HepG2 (cell line): ENCODE measurements around the gene DHX58. TPM values are rescaled to one million over a fixed set of nuclear protein-coding genes. Genes with fewer than 3 reads are reported as not detected.

Experiments used
- ATAC-seq: fragments of 200-7000 bp; cut with Tn5 transposase; 3 replicates; pipeline ENCODE4 v1.9.1; 2020; ENCODE audit warnings: mild to moderate bottlenecking, moderate library complexity
- BruUV-seq: library from RNA; stranded (reverse); fragments of 400-500 nt; replicated peaks from 2 replicates; lab custom pipeline; 2021; lab: Mats Ljungman, UMichigan
- CTCF ChIA-PET: fragments of 300-600 bp; formaldehyde crosslinking; extraction: SDS; loops from one replicate; lab custom pipeline; 2021; ENCODE audit warnings: low total read pairs, inconsistent platforms, low intra/inter-chr PET ratio; lab: Yijun Ruan, JAX
- POLR2A ChIA-PET: fragments of 350-600 bp; sonication (Branson Sonifier 250); formaldehyde crosslinking; loops from one replicate; lab custom pipeline; 2020; ENCODE audit warnings: antibody characterized with exemption, inconsistent platforms; lab: Yijun Ruan, JAX
- DNase-seq: peaks from one replicate; pipeline ENCODE4 v3.0.0-alpha.2; 2015; ENCODE audit warnings: low spot score
- FAIRE-seq: peaks from 3 replicates; lab custom pipeline; 2011; peaks lifted over from hg19 to GRCh38; lab: Jason Lieb, UNC
- H2AFZ ChIP-seq: one replicate; pipeline ENCODE4 v1.6.1; 2011; ENCODE audit warnings: low read length, inconsistent platforms
- H3K27ac ChIP-seq: fragments of 300-600 bp; 3 replicates; pipeline ENCODE4 v1.8.0; 2011; ENCODE audit warnings: mixed run types, mild to moderate bottlenecking, mixed read lengths, low read length, inconsistent platforms; ENCODE audit not compliant: insufficient read depth; ENCODE audit errors: extremely low read length
- H3K27me3 ChIP-seq, 2 experiments: fragments of 200-600 bp in 1 of 2; 2 replicates in 1 of 2; 3 replicates in 1 of 2; pipeline versions ENCODE4 v1.6.0 to v1.8.0; 2011; ENCODE audit warnings: low read length in 2 of 2, mild to moderate bottlenecking in 2 of 2, moderate library complexity in 2 of 2, inconsistent platforms in 1 of 2; ENCODE audit not compliant: insufficient read depth in 2 of 2, control insufficient read depth in 1 of 2
- H3K36me3 ChIP-seq, 2 experiments: fragments of 200-600 bp in 1 of 2; replicated peaks in 1 of 2; 2 replicates in 1 of 2; 3 replicates in 1 of 2; pipeline versions ENCODE4 v1.5.1 to v1.8.0; 2011; ENCODE audit warnings: low read length in 2 of 2, inconsistent platforms in 1 of 2; ENCODE audit not compliant: insufficient read depth in 2 of 2, control insufficient read depth in 1 of 2
- H3K4me1 ChIP-seq: 2 replicates; pipeline ENCODE4 v1.5.1; 2012; ENCODE audit warnings: low read length, inconsistent platforms; ENCODE audit not compliant: insufficient read depth
- H3K4me2 ChIP-seq: 2 replicates; pipeline ENCODE4 v1.6.0; 2011; ENCODE audit warnings: low read depth, low read length, inconsistent platforms
- H3K4me3 ChIP-seq, 3 experiments: fragments of 200-600 bp in 1 of 3; sonication (generic), shearing (Covaris generic) in 1 of 3; replicated peaks in 1 of 3; 2 replicates each; pipeline ENCODE4 v1.5.1; 2011 to 2016; ENCODE audit warnings: low read length in 3 of 3, inconsistent platforms in 2 of 3, low read depth in 2 of 3, mild to moderate bottlenecking in 2 of 3, control low read depth in 1 of 3, mixed read lengths in 1 of 3; ENCODE audit not compliant: insufficient read depth in 1 of 3
- H3K79me2 ChIP-seq: one replicate; pipeline ENCODE4 v1.6.1; 2011; ENCODE audit warnings: low read length, inconsistent platforms; ENCODE audit not compliant: insufficient read depth
- H3K9ac ChIP-seq: 2 replicates; pipeline ENCODE4 v1.6.0; 2011; ENCODE audit warnings: mild to moderate bottlenecking, low read depth, low read length, inconsistent platforms; ENCODE audit not compliant: insufficient read depth
- H3K9me3 ChIP-seq: 2 replicates; pipeline ENCODE4 v1.5.1; 2012; ENCODE audit warnings: mild to moderate bottlenecking, low read length
- H4K20me1 ChIP-seq: 2 replicates; pipeline ENCODE4 v1.6.0; 2011; ENCODE audit warnings: inconsistent platforms, mild to moderate bottlenecking, low read length, moderate library complexity; ENCODE audit not compliant: insufficient read depth
- ADNP ChIP-seq: sonication (generic); formaldehyde crosslinking; IDR thresholded peaks from 2 replicates; pipeline ENCODE4 v1.4.0; 2020; ENCODE audit warnings: missing genetic modification reagents
- AGO2 ChIP-seq: fragments of 200-400 bp; formaldehyde crosslinking; optimal IDR thresholded peaks from 2 replicates; pipeline ENCODE3; 2017; ENCODE audit warnings: mild to moderate bottlenecking, low read depth, low read length, moderate library complexity
- ATM ChIP-seq: fragments of 450-650 bp; IDR thresholded peaks from 2 replicates; pipeline ENCODE4 v1.7.1; 2017; ENCODE audit warnings: mild to moderate bottlenecking, borderline replicate concordance
- GLI4 ChIP-seq: sonication (generic); formaldehyde crosslinking; IDR thresholded peaks from 2 replicates; pipeline ENCODE4 v1.5.1; 2020; ENCODE audit warnings: missing genetic modification reagents, mild to moderate bottlenecking, moderate library complexity, borderline replicate concordance
- MYNN ChIP-seq: sonication (generic); formaldehyde crosslinking; IDR thresholded peaks from 2 replicates; pipeline ENCODE4 v1.4.0; 2020; ENCODE audit warnings: mild to moderate bottlenecking, low read depth, missing genetic modification reagents
- NBN ChIP-seq: fragments of 450-650 bp; conservative IDR thresholded peaks from 2 replicates; pipeline ENCODE4 v1.6.1; 2017
- NFE2L1 ChIP-seq: sonication (generic); formaldehyde crosslinking; IDR thresholded peaks from 2 replicates; pipeline ENCODE4 v1.4.0; 2020; ENCODE audit warnings: missing genetic modification reagents, mild to moderate bottlenecking, borderline replicate concordance
- SRF ChIP-seq: IDR thresholded peaks from 2 replicates; pipeline ENCODE4 v1.6.1; 2011; ENCODE audit warnings: mild to moderate bottlenecking, low read depth, low read length, moderate library complexity
- ZFX ChIP-seq: sonication (generic); formaldehyde crosslinking; IDR thresholded peaks from 2 replicates; pipeline ENCODE4 v1.4.0; 2020; ENCODE audit warnings: mild to moderate bottlenecking, low read depth, missing genetic modification reagents, moderate library complexity
- ZNF274 ChIP-seq: sonication (generic); formaldehyde crosslinking; IDR thresholded peaks from 2 replicates; pipeline ENCODE4 v1.5.1; 2020; ENCODE audit warnings: mild to moderate bottlenecking, missing genetic modification reagents
- ZNF33A ChIP-seq: sonication (generic); formaldehyde crosslinking; IDR thresholded peaks from 2 replicates; pipeline ENCODE4 v1.5.1; 2020; ENCODE audit warnings: missing genetic modification reagents, mild to moderate bottlenecking, moderate library complexity, borderline replicate concordance
- ZNF34 ChIP-seq: sonication (generic); formaldehyde crosslinking; IDR thresholded peaks from 2 replicates; pipeline ENCODE4 v1.4.0; 2020; ENCODE audit warnings: mild to moderate bottlenecking, missing genetic modification reagents, borderline replicate concordance
- ZNF567 ChIP-seq: sonication (generic); formaldehyde crosslinking; IDR thresholded peaks from 2 replicates; pipeline ENCODE4 v1.8.1; 2023; ENCODE audit warnings: mild to moderate bottlenecking, missing genetic modification reagents, borderline replicate concordance
- ZNF569 ChIP-seq: sonication (generic); formaldehyde crosslinking; IDR thresholded peaks from 2 replicates; pipeline ENCODE4 v1.5.0; 2020; ENCODE audit warnings: mild to moderate bottlenecking, missing genetic modification reagents, moderate library complexity, borderline replicate concordance
- ZSCAN20 ChIP-seq: sonication (generic); formaldehyde crosslinking; IDR thresholded peaks from 2 replicates; pipeline ENCODE4 v1.4.0; 2020; ENCODE audit warnings: missing genetic modification reagents, mild to moderate bottlenecking, borderline replicate concordance
- WGBS: methylation state at CpG from one replicate; pipeline ENCODE4 v1.1.6; 2017; ENCODE audit warnings: low lambda C conversion rate; 5-methylcytosine and 5-hydroxymethylcytosine counted together
- in situ Hi-C: cut with HindIII; loops from 2 replicates; pipeline ENCODE4 v1.10.0; 2017; ENCODE audit warnings: low pct_unique_long_range_greater_than_20kb; ENCODE audit not compliant: extremely low pct_ligation_motif_present
- intact Hi-C: fragments of 100-400 bp; cut with micrococcal nuclease; formaldehyde crosslinking; loops from one replicate; pipeline ENCODE4 v1.10.0; 2022; ENCODE audit not compliant: unreplicated experiment
- polyA plus RNA-seq, 8 experiments: library from polyadenylated mRNA; depleted of rRNA in 3 of 8; stranded (reverse) in 7 of 8; unstranded in 1 of 8; fragments of >200 nt; fragmentation: Illumina TruSeq in 4 of 8; extraction: Trizol in 4 of 8; gene quantifications; 2 replicates each; pipeline versions ENCODE4 v1.2.1 to v1.2.3, GENCODE V29; 2011 to 2016; ENCODE audit warnings: low read depth in 4 of 8, missing spikeins in 1 of 8, mixed read lengths in 1 of 8; ENCODE audit not compliant: insufficient read depth in 1 of 8
- total RNA-seq, 5 experiments: library from RNA; depleted of rRNA; stranded (reverse); fragments of >200 nt; fragmentation: Illumina TruSeq; extraction: Trizol; gene quantifications; 2 replicates each; pipeline ENCODE4 v1.2.3, GENCODE V29; 2016; ENCODE audit warnings: low read depth in 1 of 5
- TF ChIP-seq, protein P1 (sequence below): sonication (generic); formaldehyde crosslinking; conservative IDR thresholded peaks from 2 replicates; pipeline ENCODE4 v1.8.1; 2023; ENCODE audit warnings: missing genetic modification reagents
- TF ChIP-seq, protein P2 (sequence below): IDR thresholded peaks from 2 replicates; pipeline ENCODE4 v1.6.1; 2012; ENCODE audit warnings: low read length, improper control_type of control experiment

Gene DHX58
- total and polyA plus RNA-seq, 2 of the 13 experiments (the other 11 are each of a cell fraction or from before 2014, with no cell fraction given), result 6.7 to 7.8 TPM

DNA sequence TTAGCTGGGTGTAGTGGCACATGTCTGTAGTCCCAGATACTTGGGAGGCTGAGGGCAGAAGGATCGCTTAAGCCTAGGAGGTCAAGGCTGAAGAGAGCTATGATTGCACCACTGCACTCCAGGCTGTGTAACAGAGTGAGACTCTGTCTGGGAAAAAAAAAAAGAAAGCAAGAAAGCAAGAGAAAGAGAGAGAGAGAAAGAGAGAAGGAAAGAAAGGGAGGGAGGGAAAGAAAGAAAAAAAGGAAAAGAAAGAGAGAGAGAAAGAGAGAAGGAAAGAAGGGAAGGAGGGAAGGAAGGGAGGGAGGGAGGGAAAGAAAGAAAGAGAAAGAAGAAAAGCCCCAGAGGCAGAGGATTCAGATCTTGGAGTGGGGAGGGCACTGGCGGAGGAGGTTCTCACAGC lies 6.5 kb downstream of the DHX58 start (continued):
- no peak for TF ChIP-seq ZNF569 (CRISPR knock-in tag)
- no peak for TF ChIP-seq AGO2
- no peak for TF ChIP-seq GLI4 (CRISPR knock-in tag)
- no peak for TF ChIP-seq ZNF567 (CRISPR knock-in tag)
- TF ChIP-seq, protein P1, sequence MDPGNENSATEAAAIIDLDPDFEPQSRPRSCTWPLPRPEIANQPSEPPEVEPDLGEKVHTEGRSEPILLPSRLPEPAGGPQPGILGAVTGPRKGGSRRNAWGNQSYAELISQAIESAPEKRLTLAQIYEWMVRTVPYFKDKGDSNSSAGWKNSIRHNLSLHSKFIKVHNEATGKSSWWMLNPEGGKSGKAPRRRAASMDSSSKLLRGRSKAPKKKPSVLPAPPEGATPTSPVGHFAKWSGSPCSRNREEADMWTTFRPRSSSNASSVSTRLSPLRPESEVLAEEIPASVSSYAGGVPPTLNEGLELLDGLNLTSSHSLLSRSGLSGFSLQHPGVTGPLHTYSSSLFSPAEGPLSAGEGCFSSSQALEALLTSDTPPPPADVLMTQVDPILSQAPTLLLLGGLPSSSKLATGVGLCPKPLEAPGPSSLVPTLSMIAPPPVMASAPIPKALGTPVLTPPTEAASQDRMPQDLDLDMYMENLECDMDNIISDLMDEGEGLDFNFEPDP (CRISPR knock-in tag), result no peak
- TF ChIP-seq SRF, result no peak
- TF ChIP-seq ATM, result no peak
- TF ChIP-seq ZNF34 (CRISPR knock-in tag), result no peak
- TF ChIP-seq NBN, result no peak

DNA sequence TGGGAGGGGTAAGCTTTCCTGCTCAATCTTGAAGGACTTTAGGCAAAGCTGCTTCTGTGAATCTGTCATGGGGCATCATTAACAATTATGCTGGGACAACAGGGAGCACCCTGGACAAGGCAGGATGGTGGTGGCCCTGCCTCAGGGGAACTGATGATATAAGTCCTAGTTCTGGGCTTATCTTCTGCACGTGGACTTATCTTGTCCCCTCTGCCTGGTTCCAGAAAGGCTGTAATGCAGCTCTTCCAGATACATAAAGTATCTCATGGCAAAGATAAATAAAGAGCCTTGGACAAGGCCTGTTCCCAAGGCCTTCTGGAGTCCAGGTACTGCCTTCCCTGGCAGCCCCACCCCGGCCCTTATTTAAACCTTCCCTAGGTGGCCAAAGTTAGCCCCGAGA lies 8.2 kb downstream of the DHX58 start:
- H3K36me3 ChIP-seq, result no peaks in the 10 kb centered on the region
- no peak overlapping the region for H3K9ac ChIP-seq
- FAIRE-seq (no peak), ATAC-seq (no peak), DNase-seq (no peak)
- intact Hi-C loops (no loop called here), in situ Hi-C loops (loop anchor here (5.0 kb wide), 1 partner anchor 37 kb away; no protein-coding TSS in a partner anchor)
- no peak overlapping the region for H3K27ac ChIP-seq
- no peak overlapping the region for H3K4me3 ChIP-seq
- H2AFZ ChIP-seq, result no peak overlapping the region
- no peak overlapping the region for H3K4me2 ChIP-seq
- peaks cover 1 to 13% of the 10 kb centered on the region in 2 experiments; a peak in 2 of 5 replicates for H3K27me3 ChIP-seq
- H4K20me1 ChIP-seq, result no peaks in the 10 kb centered on the region
- peaks cover 25% of the 10 kb centered on the region for H3K4me1 ChIP-seq
- WGBS, result 33% methylated on average over 1 of the region's 3 CpGs
- no peak for TF ChIP-seq ZSCAN20 (CRISPR knock-in tag)
- no peak for TF ChIP-seq ZFX (CRISPR knock-in tag)
- TF ChIP-seq ZNF274 (CRISPR knock-in tag), result no peak
- TF ChIP-seq ZNF33A, result no peak
- TF ChIP-seq, protein P2, sequence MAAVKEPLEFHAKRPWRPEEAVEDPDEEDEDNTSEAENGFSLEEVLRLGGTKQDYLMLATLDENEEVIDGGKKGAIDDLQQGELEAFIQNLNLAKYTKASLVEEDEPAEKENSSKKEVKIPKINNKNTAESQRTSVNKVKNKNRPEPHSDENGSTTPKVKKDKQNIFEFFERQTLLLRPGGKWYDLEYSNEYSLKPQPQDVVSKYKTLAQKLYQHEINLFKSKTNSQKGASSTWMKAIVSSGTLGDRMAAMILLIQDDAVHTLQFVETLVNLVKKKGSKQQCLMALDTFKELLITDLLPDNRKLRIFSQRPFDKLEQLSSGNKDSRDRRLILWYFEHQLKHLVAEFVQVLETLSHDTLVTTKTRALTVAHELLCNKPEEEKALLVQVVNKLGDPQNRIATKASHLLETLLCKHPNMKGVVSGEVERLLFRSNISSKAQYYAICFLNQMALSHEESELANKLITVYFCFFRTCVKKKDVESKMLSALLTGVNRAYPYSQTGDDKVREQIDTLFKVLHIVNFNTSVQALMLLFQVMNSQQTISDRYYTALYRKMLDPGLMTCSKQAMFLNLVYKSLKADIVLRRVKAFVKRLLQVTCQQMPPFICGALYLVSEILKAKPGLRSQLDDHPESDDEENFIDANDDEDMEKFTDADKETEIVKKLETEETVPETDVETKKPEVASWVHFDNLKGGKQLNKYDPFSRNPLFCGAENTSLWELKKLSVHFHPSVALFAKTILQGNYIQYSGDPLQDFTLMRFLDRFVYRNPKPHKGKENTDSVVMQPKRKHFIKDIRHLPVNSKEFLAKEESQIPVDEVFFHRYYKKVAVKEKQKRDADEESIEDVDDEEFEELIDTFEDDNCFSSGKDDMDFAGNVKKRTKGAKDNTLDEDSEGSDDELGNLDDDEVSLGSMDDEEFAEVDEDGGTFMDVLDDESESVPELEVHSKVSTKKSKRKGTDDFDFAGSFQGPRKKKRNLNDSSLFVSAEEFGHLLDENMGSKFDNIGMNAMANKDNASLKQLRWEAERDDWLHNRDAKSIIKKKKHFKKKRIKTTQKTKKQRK, result no peak
- TF ChIP-seq MYNN (CRISPR knock-in tag), result no peak
- no peak for TF ChIP-seq NFE2L1 (CRISPR knock-in tag)
- TF ChIP-seq ADNP (CRISPR knock-in tag), result no peak
- no peaks in the 10 kb centered on the region for H3K79me2 ChIP-seq
- CTCF ChIA-PET, result interaction anchor here (1.4 kb wide), 1 partner anchor 13 kb away, joined by 5 read pairs; no protein-coding TSS in a partner anchor
- BruUV-seq, result no TSS peak
- POLR2A ChIA-PET, result interaction anchor here (1.1 kb wide), 1 partner anchor 137 kb away, joined by 3 read pairs; no protein-coding TSS in a partner anchor
- H3K9me3 ChIP-seq, result no peaks in the 10 kb centered on the region
